GM21367 (cell line): ENCODE data around the gene SH3BP4.

Experiments
- ATAC-seq: cut with Tn5 transposase; IDR thresholded peaks from one replicate; pipeline ENCODE4 v1.9.1; 2021; ENCODE audit not compliant: unreplicated experiment

SH3BP4 gene

GRCh38 chr2:234982096-234982834, 30.4 kb downstream of the SH3BP4 start:
- no peak for ATAC-seq

GRCh38 chr2:234983011-234983726, 31.4 kb downstream of the SH3BP4 start:
- no peak for ATAC-seq

- ATAC-seq, result no peak
These were observed 33.9 kb downstream of the SH3BP4 start for GRCh38 chr2:234985608-234986245.

GRCh38 chr2:234986390-234986789, 34.6 kb downstream of the SH3BP4 start:
- ATAC-seq, result no peak

GRCh38 chr2:234986876-234987720, 35.3 kb downstream of the SH3BP4 start:
- ATAC-seq, result no peak

DNA sequence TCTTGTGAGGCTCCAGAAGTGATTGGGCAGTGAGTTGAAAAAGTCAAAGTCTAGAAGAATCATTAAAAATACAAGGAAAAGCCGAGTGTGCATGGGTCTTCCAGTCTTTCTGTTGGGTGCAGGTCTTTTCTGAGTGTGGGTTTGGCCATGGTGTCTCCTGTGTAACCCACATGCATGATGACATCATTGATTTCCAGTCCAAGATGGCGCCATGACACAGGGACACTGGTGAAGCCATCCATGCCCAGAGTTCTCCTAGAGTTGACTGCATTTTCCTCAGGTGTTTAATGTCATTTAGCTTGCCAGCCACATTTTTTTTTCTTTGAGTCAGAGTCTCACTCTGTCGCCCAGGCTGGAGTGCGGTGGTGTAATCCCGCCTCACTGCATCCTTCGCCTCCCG, 35.9 kb downstream of the SH3BP4 start:
- no peak for ATAC-seq

DNA sequence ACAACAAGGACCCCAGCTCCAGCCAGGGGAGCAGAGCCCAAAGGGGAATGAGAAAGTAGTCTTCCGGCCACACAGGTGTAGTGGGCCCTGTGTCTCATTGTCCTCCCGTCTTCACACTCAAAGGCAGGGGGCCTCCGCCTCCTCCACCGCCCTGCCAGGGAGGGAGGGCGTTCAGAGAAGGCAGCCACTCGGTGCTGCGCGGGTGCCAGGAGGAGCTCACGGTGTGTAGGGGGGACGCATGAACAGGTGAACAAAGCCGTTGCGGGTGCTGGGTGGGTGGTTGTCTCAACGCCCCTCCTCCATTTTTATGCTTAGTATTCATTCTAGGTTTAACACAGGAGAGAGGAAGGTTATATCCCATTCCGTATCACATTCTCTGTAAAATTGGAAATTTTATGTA, 36.7 kb downstream of the SH3BP4 start:
- ATAC-seq, result no peak

DNA sequence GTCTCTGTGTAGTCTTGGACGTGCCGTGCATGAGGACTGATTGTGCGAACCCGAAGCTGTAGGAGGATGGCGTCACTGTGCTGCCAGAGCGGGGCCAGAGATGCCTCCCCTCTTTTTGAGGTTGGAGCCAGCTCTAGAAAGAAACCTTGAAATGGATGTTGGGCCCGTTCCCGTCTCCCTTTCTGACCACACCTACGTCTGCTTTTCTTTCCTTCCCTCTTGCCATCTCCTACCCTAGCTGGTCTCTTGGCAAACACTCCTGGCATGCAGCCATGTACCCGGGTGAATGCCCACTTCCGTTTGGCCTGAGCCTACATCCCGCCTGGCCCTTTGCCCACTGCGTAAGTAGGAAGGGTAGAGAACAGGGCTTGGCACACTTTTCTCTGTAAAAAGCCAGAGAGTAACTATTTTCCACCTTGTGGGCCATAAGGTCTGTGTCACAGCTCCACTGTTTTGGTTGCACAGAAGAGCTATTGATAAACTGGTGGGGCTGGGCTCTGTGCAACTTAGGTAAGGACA, 37.4 kb downstream of the SH3BP4 start:
- ATAC-seq, result no peak

- ATAC-seq, result no peak
These were observed 38.5 kb downstream of the SH3BP4 start for GRCh38 chr2:234990300-234990699.

- no peak for ATAC-seq
These were observed 39.5 kb downstream of the SH3BP4 start for GRCh38 chr2:234991290-234991689.

DNA sequence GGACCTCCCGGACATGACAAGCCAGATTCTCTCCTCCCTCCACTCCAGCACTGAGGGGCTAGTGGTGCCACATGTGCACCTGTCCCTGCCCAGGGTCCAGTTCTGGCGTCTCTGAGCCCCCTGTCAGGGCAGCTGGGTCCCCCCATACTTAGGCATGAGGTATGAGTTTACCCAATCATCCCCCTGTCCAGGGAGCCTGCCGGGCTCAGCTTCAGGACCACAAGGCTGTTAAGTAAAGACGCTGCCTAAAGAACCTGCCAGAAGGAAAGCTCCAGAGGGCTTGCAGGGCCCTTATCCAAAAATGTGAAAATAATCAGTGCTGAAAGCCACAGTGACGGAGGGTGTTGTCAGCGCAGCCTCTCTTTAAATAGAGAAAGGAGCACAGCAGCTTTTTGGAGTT, 40.0 kb downstream of the SH3BP4 start:
- no peak for ATAC-seq

- no peak for ATAC-seq
These were observed 40.4 kb downstream of the SH3BP4 start for GRCh38 chr2:234992196-234992595.

DNA sequence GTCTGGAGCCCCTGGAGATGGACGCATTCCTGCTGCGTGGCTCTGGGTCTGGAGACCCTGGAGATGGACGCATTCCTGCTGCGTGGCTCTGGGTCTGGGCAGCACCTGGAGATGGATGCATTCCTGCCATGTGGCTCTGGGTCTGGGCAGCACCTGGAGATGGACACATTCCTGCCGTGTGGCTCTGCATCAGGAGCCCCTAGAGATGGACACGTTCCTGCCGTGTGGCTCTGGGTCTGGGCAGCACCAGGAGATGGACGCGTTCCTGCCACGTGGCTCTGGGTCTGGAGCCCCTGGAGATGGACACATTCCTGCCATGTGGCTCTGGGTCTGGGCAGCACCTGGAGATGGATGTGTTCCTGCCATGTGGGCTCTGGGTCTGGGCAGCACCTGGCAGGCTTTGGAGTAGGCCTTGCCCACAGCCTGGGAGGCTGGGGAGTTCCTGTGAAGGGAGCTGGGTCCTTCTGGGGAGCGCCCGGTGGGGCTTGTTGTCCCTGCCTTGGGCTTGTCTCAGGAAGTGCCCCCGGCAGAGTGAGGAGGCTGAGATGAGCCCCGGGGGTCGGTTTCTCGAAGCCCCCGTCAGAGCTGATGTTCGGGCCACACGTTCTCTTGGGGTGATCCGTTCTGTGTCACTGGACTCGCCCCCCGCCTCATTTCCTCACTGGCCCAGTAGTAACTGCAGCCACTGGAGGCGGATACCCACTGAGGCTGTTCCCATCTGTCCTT, 41.0 kb downstream of the SH3BP4 start:
- no peak for ATAC-seq

- no peak for ATAC-seq
These were observed 41.7 kb downstream of the SH3BP4 start for GRCh38 chr2:234993541-234993981.

- no peak for ATAC-seq
These were observed 42.9 kb downstream of the SH3BP4 start for GRCh38 chr2:234994438-234995321.

GRCh38 chr2:234995332-234996068, 43.7 kb downstream of the SH3BP4 start:
- no peak for ATAC-seq

DNA sequence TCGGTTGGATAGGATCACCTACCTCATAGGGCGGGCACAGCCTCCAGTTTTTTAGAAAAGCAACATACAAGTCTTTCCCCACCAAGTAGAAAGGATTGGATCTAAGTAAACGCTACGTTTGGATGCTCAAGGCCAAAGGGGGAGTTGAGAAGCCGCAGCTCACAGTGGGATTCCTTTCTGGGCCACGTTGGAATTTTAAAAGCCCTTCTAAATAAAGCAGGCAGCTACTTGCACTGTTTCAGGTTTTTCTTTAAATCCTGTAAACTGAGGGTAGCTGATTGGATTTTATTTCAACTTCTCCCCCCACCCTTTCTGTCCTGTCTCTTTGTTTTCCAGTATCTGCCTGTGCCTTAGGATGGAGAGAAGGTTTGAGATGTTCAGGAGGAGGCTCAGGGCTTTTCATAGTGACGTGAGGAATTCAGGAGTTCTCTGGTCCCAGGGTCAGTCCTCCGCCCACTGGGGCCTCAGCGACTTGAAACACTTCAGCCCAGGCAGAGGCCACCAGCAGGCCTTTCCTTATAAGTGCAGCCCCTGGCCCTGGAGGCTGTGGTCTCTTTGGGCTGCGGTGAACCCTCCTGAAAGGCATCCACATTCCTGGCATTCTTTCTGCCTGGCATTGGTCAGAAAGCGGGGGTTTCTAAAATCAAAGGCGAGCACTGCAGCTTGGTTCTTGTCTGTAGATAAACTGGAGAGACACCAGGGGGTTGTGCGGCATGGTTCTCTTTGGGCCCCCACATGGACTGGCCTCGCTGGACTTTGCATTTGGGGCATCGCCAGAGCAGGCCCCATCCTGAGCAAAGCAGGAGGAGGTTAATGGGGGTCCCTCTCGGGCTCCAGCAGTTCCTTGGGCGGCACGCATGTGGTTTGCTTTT, 44.5 kb downstream of the SH3BP4 start:
- no peak for ATAC-seq

DNA sequence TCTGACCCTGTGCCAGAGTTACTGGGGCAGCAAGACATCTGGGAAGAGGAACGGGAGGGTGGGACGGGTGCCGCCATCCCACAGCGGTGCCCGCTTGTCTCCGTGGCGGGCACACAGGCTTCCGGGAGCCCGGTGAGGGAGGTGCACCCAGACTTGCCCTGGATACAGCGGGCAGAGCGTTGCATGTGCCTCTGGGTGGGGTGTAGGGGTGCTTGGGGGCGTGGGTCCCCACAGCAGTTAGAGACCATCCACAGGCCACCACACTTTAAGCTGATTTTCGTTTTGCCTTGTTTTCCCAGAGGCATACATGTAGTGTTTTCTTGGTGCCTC, 45.1 kb downstream of the SH3BP4 start:
- ATAC-seq, result no peak
